Neural cell (in vitro differentiated cells): Measurements from ENCODE around the gene SLCO2A1.

Source experiments
- CTCF ChIP-seq: fragments of 450-650 bp; IDR thresholded peaks from 2 replicates; pipeline ENCODE4 v1.5.1; 2014; ENCODE audit warnings: antibody characterized with exemption, mild to moderate bottlenecking, moderate library complexity; ENCODE audit not compliant: poor library complexity, severe bottlenecking
- EZH2 ChIP-seq: fragments of 200-600, 300-800 bp; shearing (Covaris generic), sonication (generic); IDR thresholded peaks from 2 replicates; pipeline ENCODE4 v1.6.1; 2014; ENCODE audit warnings: antibody characterized with exemption, low read length, borderline replicate concordance, mild to moderate bottlenecking; ENCODE audit not compliant: insufficient read depth, poor library complexity, severe bottlenecking
- POLR2AphosphoS5 ChIP-seq: IDR thresholded peaks from 2 replicates; pipeline ENCODE4 v1.6.1; 2012
- RAD21 ChIP-seq: fragments of 450-650 bp; conservative IDR thresholded peaks from 2 replicates; pipeline ENCODE4 v1.6.1; 2014; ENCODE audit warnings: antibody characterized with exemption, mild to moderate bottlenecking, moderate library complexity
- REST ChIP-seq: IDR thresholded peaks from 2 replicates; pipeline ENCODE4 v1.6.1; 2012; ENCODE audit warnings: borderline replicate concordance
- SMC3 ChIP-seq: fragments of 450-650 bp; conservative IDR thresholded peaks from 2 replicates; pipeline ENCODE4 v1.6.1; 2014; ENCODE audit warnings: antibody characterized with exemption, mild to moderate bottlenecking, moderate library complexity; ENCODE audit not compliant: poor library complexity
- TAF1 ChIP-seq: IDR thresholded peaks from 2 replicates; pipeline ENCODE4 v1.6.1; 2012; ENCODE audit warnings: low read depth

- TF ChIP-seq CTCF (no peak), SMC3 (no peak), RAD21 (no peak), EZH2 (no peak), POLR2AphosphoS5 (no peak), REST (no peak), TAF1 (no peak)
Measured at GRCh38 chr3:133953297-133953696, 76.4 kb downstream of the SLCO2A1 start.
